ENCODE data around the gene PRKCE. TPM values are rescaled to one million over a fixed set of nuclear protein-coding genes. Genes with fewer than 3 reads are reported as not detected.

The PRKCE gene
- total and polyA plus RNA-seq, 7 experiments from 2014 or later = 1.4 to 37.9 (median 19.5) TPM

DNA sequence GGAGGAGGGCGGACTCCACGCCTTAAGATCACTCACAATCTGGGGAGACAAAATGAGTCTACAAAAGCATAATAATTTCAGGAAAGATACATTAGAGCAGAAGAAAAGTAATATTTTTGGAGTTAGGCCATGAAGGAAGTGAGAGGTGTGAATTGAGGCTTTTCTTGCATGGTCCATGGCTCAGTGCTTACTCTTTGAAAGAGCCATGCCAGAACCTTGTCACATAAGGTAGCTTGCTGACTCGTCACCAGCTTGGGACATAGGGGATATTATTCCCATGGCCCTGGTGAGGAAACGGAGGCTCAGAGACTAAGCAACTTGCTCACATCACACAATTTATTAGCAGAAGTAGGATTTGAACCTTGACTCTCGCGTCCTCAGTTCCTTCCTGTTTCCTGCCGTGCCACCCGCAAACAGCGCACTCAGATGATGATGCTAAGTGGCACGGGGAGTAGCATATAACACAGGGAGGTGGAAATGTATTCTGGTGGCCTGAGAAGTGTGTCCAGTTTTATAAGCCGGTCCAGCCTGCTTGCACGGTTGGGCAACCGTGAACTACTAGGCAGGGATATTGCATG, 333.5 kb downstream of the PRKCE start:
- H3K36me3 ChIP-seq (ENCODE audit: control insufficient read depth in 2 of 3, insufficient read depth in 3 of 3, low read length in 3 of 3) = peaks cover 0 to 3% (median 0%) of the 10 kb centered on the region in 3 experiments
- no peak overlapping the region for H3K4me3 Mint-ChIP-seq
- ChIA-PET CTCF (no interaction called here), POLR2A (no interaction called here)
- H3K4me3 ChIP-seq (ENCODE audit: low read length) = no peak overlapping the region
- peaks cover 0 to 38% (median 13%) of the 10 kb centered on the region in 5 donors for H3K36me3 Mint-ChIP-seq
- intact Hi-C loops (cut with micrococcal nuclease) = no loop called here
- peaks cover 0 to 1% (median 0%) of the 10 kb centered on the region in 7 donors for H3K4me1 Mint-ChIP-seq
- ATAC-seq (no peak), DNase-seq (no peak)
- H3K9me3 Mint-ChIP-seq = no peaks in the 10 kb centered on the region
- H3K27me3 ChIP-seq (ENCODE audit: control insufficient read depth in 2 of 2, insufficient read depth in 2 of 2, low read length in 2 of 2) = no peaks in the 10 kb centered on the region
- H3K4me1 ChIP-seq (ENCODE audit: control insufficient read depth in 2 of 2, insufficient read depth in 2 of 2, low read length in 2 of 2) = no peaks in the 10 kb centered on the region
- peak overlapping the region in 1 of 9 donors; percentile 29 for H3K27ac Mint-ChIP-seq
- no peaks in the 10 kb centered on the region for H3K9me3 ChIP-seq (ENCODE audit: control insufficient read depth in 2 of 3, low read length in 3 of 3)
- no peaks in the 10 kb centered on the region for H3K27me3 Mint-ChIP-seq
- no peak overlapping the region for H3K27ac ChIP-seq (ENCODE audit: low read depth, low read length)

GRCh38 chr2:45986509-45986908, 335.0 kb downstream of the PRKCE start:
- ATAC-seq = no peak
- ChIA-PET POLR2A (no interaction called here), CTCF (interaction anchor here (0.6 kb wide), 1 partner anchor 46 kb away, joined by 4 read pairs; no protein-coding TSS in a partner anchor)
- H3K4me3 Mint-ChIP-seq = no peak overlapping the region
- no peaks in the 10 kb centered on the region for H3K27me3 ChIP-seq (ENCODE audit: control insufficient read depth in 2 of 2, insufficient read depth in 2 of 2, low read length in 2 of 2)
- no peak overlapping the region for H3K27ac Mint-ChIP-seq
- intact Hi-C loops (cut with micrococcal nuclease) = no loop called here
- H3K27me3 Mint-ChIP-seq = no peaks in the 10 kb centered on the region
- H3K4me3 ChIP-seq (ENCODE audit: low read length) = no peak overlapping the region
- H3K9me3 ChIP-seq (ENCODE audit: control insufficient read depth in 2 of 3, low read length in 3 of 3) = no peaks in the 10 kb centered on the region
- H3K36me3 Mint-ChIP-seq = peaks cover 0 to 36% (median 13%) of the 10 kb centered on the region in 5 donors
- peaks cover 0 to 1% (median 0%) of the 10 kb centered on the region in 7 donors for H3K4me1 Mint-ChIP-seq
- no peak for DNase-seq
- no peaks in the 10 kb centered on the region for H3K9me3 Mint-ChIP-seq
- no peaks in the 10 kb centered on the region for H3K4me1 ChIP-seq (ENCODE audit: control insufficient read depth in 2 of 2, insufficient read depth in 2 of 2, low read length in 2 of 2)
- H3K27ac ChIP-seq (ENCODE audit: low read depth, low read length) = no peak overlapping the region
- H3K36me3 ChIP-seq (ENCODE audit: control insufficient read depth in 2 of 3, insufficient read depth in 3 of 3, low read length in 3 of 3) = peaks cover 0 to 3% (median 0%) of the 10 kb centered on the region in 3 experiments

- Histone ChIP-seq H3K27me3 (ENCODE audit: control insufficient read depth in 2 of 2, insufficient read depth in 2 of 2, low read length in 2 of 2) (no peaks in the 10 kb centered on the region), H3K4me3 (ENCODE audit: low read length) (no peak overlapping the region), H3K27ac (ENCODE audit: low read depth, low read length) (no peak overlapping the region), H3K9me3 (ENCODE audit: control insufficient read depth in 2 of 3, low read length in 3 of 3) (no peaks in the 10 kb centered on the region), H3K36me3 (ENCODE audit: control insufficient read depth in 2 of 3, insufficient read depth in 3 of 3, low read length in 3 of 3) (peaks cover 0 to under 1% (median 0%) of the 10 kb centered on the region in 3 experiments), H3K4me1 (ENCODE audit: control insufficient read depth in 2 of 2, insufficient read depth in 2 of 2, low read length in 2 of 2) (no peaks in the 10 kb centered on the region)
- intact Hi-C loops (cut with micrococcal nuclease) = no loop called here
- DNase-seq = no peak
- Mint-ChIP-seq H3K27me3 (no peaks in the 10 kb centered on the region), H3K9me3 (no peaks in the 10 kb centered on the region), H3K4me3 (no peak overlapping the region), H3K4me1 (peaks cover 0 to 1% (median 0%) of the 10 kb centered on the region in 7 donors), H3K27ac (peak overlapping the region in 1 of 9 donors; percentile 19), H3K36me3 (peaks cover 0 to 24% (median 9%) of the 10 kb centered on the region in 5 donors)
- ATAC-seq = no peak
- ChIA-PET POLR2A (no interaction called here), CTCF (interaction anchor here (0.5 kb wide), 1 partner anchor 472 kb away, joined by 3 read pairs; no protein-coding TSS in a partner anchor)
These were observed 336.4 kb downstream of the PRKCE start for GRCh38 chr2:45987856-45988255.

DNA sequence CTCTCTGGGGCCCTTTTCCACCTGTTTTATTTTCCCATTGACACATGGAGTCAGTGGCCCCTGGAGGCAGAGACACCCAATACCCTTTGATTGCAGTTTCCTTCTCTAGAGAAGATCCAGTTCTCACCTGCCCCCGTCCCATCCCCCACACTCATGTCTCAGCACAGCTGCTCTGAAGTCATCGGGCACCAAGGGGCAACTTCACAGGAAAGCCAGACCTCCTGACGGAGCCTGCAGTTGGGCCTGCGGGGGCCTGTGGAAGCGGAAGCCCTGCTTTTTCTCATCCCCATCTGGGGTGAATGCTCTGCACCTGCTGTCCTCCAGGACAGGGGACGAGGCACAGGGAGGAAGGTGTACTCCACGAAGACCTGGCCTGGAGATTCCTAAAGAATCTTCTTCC, 337.4 kb downstream of the PRKCE start:
- ChIA-PET CTCF (no interaction called here), POLR2A (no interaction called here)
- no peaks in the 10 kb centered on the region for H3K4me1 ChIP-seq (ENCODE audit: control insufficient read depth in 2 of 2, insufficient read depth in 2 of 2, low read length in 2 of 2)
- Mint-ChIP-seq H3K27me3 (no peaks in the 10 kb centered on the region), H3K4me1 (peaks cover 0 to 6% (median 6%) of the 10 kb centered on the region in 7 donors), H3K27ac (no peak overlapping the region), H3K36me3 (peaks cover 0 to 20% (median 9%) of the 10 kb centered on the region in 5 donors), H3K9me3 (no peaks in the 10 kb centered on the region), H3K4me3 (no peak overlapping the region)
- H3K27ac ChIP-seq (ENCODE audit: low read depth, low read length) = no peak overlapping the region
- H3K4me3 ChIP-seq (ENCODE audit: low read length) = no peak overlapping the region
- no peak for ATAC-seq
- intact Hi-C loops (cut with micrococcal nuclease) = no loop called here
- DNase-seq = no peak
- no peaks in the 10 kb centered on the region for H3K36me3 ChIP-seq (ENCODE audit: control insufficient read depth in 2 of 3, insufficient read depth in 3 of 3, low read length in 3 of 3)
- no peaks in the 10 kb centered on the region for H3K9me3 ChIP-seq (ENCODE audit: control insufficient read depth in 2 of 3, low read length in 3 of 3)
- no peaks in the 10 kb centered on the region for H3K27me3 ChIP-seq (ENCODE audit: control insufficient read depth in 2 of 2, insufficient read depth in 2 of 2, low read length in 2 of 2)

GRCh38 chr2:45990131-45990530, 338.7 kb downstream of the PRKCE start:
- ChIA-PET POLR2A (interaction anchor here (0.6 kb wide), 1 partner anchor 658 kb away, joined by 5 read pairs; no protein-coding TSS in a partner anchor), CTCF (interaction anchor here (0.6 to 0.7 kb wide), 3 partner anchors 23 to 586 kb away, joined by 3 to 4 read pairs (median 3); no protein-coding TSS in a partner anchor)
- ATAC-seq (no peak), DNase-seq (no peak)
- no peak overlapping the region for H3K4me3 Mint-ChIP-seq
- no peaks in the 10 kb centered on the region for H3K27me3 Mint-ChIP-seq
- peaks cover 0 to 10% (median 6%) of the 10 kb centered on the region in 7 donors for H3K4me1 Mint-ChIP-seq
- H3K36me3 Mint-ChIP-seq = peaks cover 0 to 15% (median 4%) of the 10 kb centered on the region in 5 donors
- H3K9me3 Mint-ChIP-seq = no peaks in the 10 kb centered on the region
- no peaks in the 10 kb centered on the region for H3K27me3 ChIP-seq (ENCODE audit: control insufficient read depth in 2 of 2, insufficient read depth in 2 of 2, low read length in 2 of 2)
- H3K4me1 ChIP-seq (ENCODE audit: control insufficient read depth in 2 of 2, insufficient read depth in 2 of 2, low read length in 2 of 2) = no peaks in the 10 kb centered on the region
- H3K36me3 ChIP-seq (ENCODE audit: control insufficient read depth in 2 of 3, insufficient read depth in 3 of 3, low read length in 3 of 3) = no peaks in the 10 kb centered on the region
- no peaks in the 10 kb centered on the region for H3K9me3 ChIP-seq (ENCODE audit: control insufficient read depth in 2 of 3, low read length in 3 of 3)
- no peak overlapping the region for H3K27ac Mint-ChIP-seq
- H3K4me3 ChIP-seq (ENCODE audit: low read length) = no peak overlapping the region
- H3K27ac ChIP-seq (ENCODE audit: low read depth, low read length) = no peak overlapping the region
- intact Hi-C loops (cut with micrococcal nuclease) = loop anchor here in 1 of 2 donors (5.0 kb wide), 1 partner anchor 312 kb away; no protein-coding TSS in a partner anchor

DNA sequence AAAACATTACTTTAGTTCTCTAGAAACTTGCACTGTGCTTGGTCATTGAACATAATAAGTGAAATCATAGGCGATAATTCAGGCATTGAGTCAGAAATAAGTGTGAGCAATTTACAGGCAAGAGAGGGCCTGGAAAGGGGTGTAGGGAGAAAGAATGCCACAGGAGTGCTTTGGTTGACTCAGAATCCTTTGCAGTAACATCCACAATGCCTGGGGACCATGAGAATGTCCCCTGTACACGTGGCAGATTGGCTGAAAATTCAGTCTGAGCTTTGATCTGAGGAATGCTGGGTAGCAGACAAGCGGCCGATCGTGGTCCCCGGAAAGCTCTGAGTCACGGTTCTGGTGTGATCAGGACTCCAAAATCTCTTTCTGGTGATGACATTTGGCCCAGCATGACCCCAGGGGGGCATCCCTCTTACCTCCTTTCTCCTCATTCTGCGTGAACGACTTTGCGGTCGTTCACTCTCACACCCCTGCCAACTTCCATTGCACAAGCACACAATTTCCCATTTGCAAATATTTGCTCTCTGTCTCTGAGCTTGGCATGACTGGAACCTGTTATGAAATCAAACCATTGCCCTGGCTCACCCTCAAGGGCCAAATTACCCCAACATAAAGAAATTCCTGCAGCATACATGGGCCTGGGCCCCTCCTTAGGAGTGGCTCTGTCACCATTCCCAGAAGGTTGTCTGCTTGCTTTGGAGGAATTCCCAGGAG, 340.7 kb downstream of the PRKCE start:
- no peak overlapping the region for H3K27ac Mint-ChIP-seq
- no peaks in the 10 kb centered on the region for H3K9me3 Mint-ChIP-seq
- no peak overlapping the region for H3K27ac ChIP-seq (ENCODE audit: low read depth, low read length)
- no peaks in the 10 kb centered on the region for H3K9me3 ChIP-seq (ENCODE audit: control insufficient read depth in 2 of 3, low read length in 3 of 3)
- no peaks in the 10 kb centered on the region for H3K27me3 ChIP-seq (ENCODE audit: control insufficient read depth in 2 of 2, insufficient read depth in 2 of 2, low read length in 2 of 2)
- no peak overlapping the region for H3K4me3 ChIP-seq (ENCODE audit: low read length)
- intact Hi-C loops (cut with micrococcal nuclease) = loop anchor here (2.0 to 5.0 kb wide), 2 partner anchors 310 to 659 kb away; no protein-coding TSS in a partner anchor
- no peaks in the 10 kb centered on the region for H3K36me3 ChIP-seq (ENCODE audit: control insufficient read depth in 2 of 3, insufficient read depth in 3 of 3, low read length in 3 of 3)
- no peak overlapping the region for H3K4me3 Mint-ChIP-seq
- H3K27me3 Mint-ChIP-seq = no peaks in the 10 kb centered on the region
- H3K4me1 Mint-ChIP-seq = peaks cover 0 to 10% (median 6%) of the 10 kb centered on the region in 7 donors
- no peak for ATAC-seq
- POLR2A ChIA-PET = no interaction called here
- CTCF ChIA-PET = interaction anchor here (0.6 to 2.1 kb wide), 2 partner anchors 467 to 1076 kb away, joined by 3 to 7 read pairs; no protein-coding TSS in a partner anchor
- peaks cover 0 to 9% (median 0%) of the 10 kb centered on the region in 5 donors for H3K36me3 Mint-ChIP-seq
- no peaks in the 10 kb centered on the region for H3K4me1 ChIP-seq (ENCODE audit: control insufficient read depth in 2 of 2, insufficient read depth in 2 of 2, low read length in 2 of 2)
- DNase-seq = no peak
